Astrocyte (in vitro differentiated cells and primary cell): Measurements from ENCODE around the gene EHBP1. TPM values are rescaled to one million over a fixed set of nuclear protein-coding genes. Genes with fewer than 3 reads are reported as not detected.

Source experiments
- DNase-seq: peaks from one replicate; pipeline ENCODE4 v3.0.0-alpha.2; 2010; ENCODE audit warnings: low read depth
- FAIRE-seq: peaks from 2 replicates; lab custom pipeline; 2011; peaks lifted over from hg19 to GRCh38; lab: Jason Lieb, UNC
- H2AFZ ChIP-seq: 2 replicates; pipeline ENCODE4 v1.6.0; 2012; ENCODE audit warnings: low read depth, low read length, inconsistent platforms
- H3K27ac ChIP-seq: 2 replicates; pipeline ENCODE4 v1.5.1; 2011; ENCODE audit warnings: low read depth, low read length, inconsistent platforms
- H3K27me3 ChIP-seq: 2 replicates; pipeline ENCODE4 v1.6.0; 2011; ENCODE audit warnings: low read length, inconsistent platforms; ENCODE audit not compliant: insufficient read depth
- H3K36me3 ChIP-seq: 2 replicates; pipeline ENCODE4 v1.5.1; 2011; ENCODE audit warnings: low read length, inconsistent platforms; ENCODE audit not compliant: insufficient read depth
- H3K4me1 ChIP-seq: 2 replicates; pipeline ENCODE4 v1.5.1; 2011; ENCODE audit warnings: low read length, inconsistent platforms; ENCODE audit not compliant: insufficient read depth
- H3K4me2 ChIP-seq: 2 replicates; pipeline ENCODE4 v1.6.0; 2012; ENCODE audit warnings: low read length, inconsistent platforms
- H3K4me3 ChIP-seq: 2 replicates; pipeline ENCODE4 v1.5.1; 2011; ENCODE audit warnings: low read depth, mild to moderate bottlenecking, low read length, inconsistent platforms; ENCODE audit not compliant: insufficient read depth
- H3K79me2 ChIP-seq: 2 replicates; pipeline ENCODE4 v1.6.0; 2012; ENCODE audit warnings: mild to moderate bottlenecking, low read length, inconsistent platforms; ENCODE audit not compliant: insufficient read depth
- H3K9ac ChIP-seq: 2 replicates; pipeline ENCODE4 v1.6.0; 2012; ENCODE audit warnings: mild to moderate bottlenecking, low read length, inconsistent platforms
- H3K9me3 ChIP-seq: 2 replicates; pipeline ENCODE4 v1.5.1; 2012; ENCODE audit warnings: low read depth, mild to moderate bottlenecking, low read length, inconsistent platforms; ENCODE audit not compliant: insufficient read depth
- H4K20me1 ChIP-seq: 2 replicates; pipeline ENCODE4 v1.6.0; 2012; ENCODE audit warnings: low read length, inconsistent platforms; ENCODE audit not compliant: insufficient read depth
- H3K27ac Mint-ChIP-seq: one replicate; pipeline ENCODE4 v1.8.0; 2021; ENCODE audit warnings: mild to moderate bottlenecking, mixed read lengths; ENCODE audit not compliant: unreplicated experiment
- H3K27me3 Mint-ChIP-seq: one replicate; pipeline ENCODE4 v1.8.0; 2021; ENCODE audit warnings: low read depth, mixed read lengths; ENCODE audit not compliant: unreplicated experiment
- H3K36me3 Mint-ChIP-seq: one replicate; pipeline ENCODE4 v1.8.0; 2021; ENCODE audit warnings: low read depth, mixed read lengths; ENCODE audit not compliant: unreplicated experiment
- H3K4me1 Mint-ChIP-seq: one replicate; pipeline ENCODE4 v1.8.0; 2021; ENCODE audit warnings: low read depth, mixed read lengths; ENCODE audit not compliant: unreplicated experiment
- H3K4me3 Mint-ChIP-seq: one replicate; pipeline ENCODE4 v1.8.0; 2021; ENCODE audit warnings: mild to moderate bottlenecking, moderate library complexity, mixed read lengths; ENCODE audit not compliant: unreplicated experiment
- H3K9me3 Mint-ChIP-seq: one replicate; pipeline ENCODE4 v1.8.0; 2021; ENCODE audit warnings: mild to moderate bottlenecking, mixed read lengths; ENCODE audit not compliant: unreplicated experiment
- EZH2 ChIP-seq: IDR thresholded peaks from 2 replicates; pipeline ENCODE4 v1.6.1; 2012; ENCODE audit warnings: mild to moderate bottlenecking, low read length, inconsistent platforms; ENCODE audit not compliant: insufficient read depth
- total RNA-seq: library from RNA; stranded (reverse); gene quantifications from 2 replicates; pipeline ENCODE4 v1.2.1, GENCODE V29; 2021
- TF ChIP-seq, protein P1 (sequence below): IDR thresholded peaks from 2 replicates; pipeline ENCODE4 v1.5.1; 2011; ENCODE audit warnings: low read depth, mild to moderate bottlenecking, inconsistent platforms, low read length, moderate library complexity; ENCODE audit not compliant: insufficient read depth

The EHBP1 gene
- total RNA-seq, 1 donor from 2014 or later, result 44.1 TPM

DNA sequence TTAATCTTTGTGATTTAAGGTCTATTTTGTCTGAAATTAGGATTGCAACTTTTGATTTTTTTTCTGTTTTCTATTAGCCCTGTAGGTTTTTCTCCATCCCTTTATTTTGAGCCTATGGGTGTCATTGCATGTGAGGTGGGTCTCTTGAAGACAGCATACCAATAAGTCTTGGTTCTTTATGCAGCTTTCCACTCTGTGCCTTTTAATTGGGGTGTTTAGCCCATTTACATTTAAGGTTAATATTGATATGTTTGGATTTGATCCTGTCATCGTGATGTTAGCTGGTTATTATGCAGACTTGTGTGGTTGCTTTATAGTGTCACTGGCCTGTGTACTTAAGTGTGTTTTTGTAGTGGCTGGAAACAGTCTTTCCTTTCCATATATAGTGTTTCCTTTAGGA lies 17.7 kb downstream of the EHBP1 start:
- Histone ChIP-seq H3K27ac (no peak overlapping the region), H4K20me1 (peaks cover 63% of the 10 kb centered on the region), H3K4me1 (no peaks in the 10 kb centered on the region), H3K4me3 (no peak overlapping the region), H3K9me3 (no peaks in the 10 kb centered on the region), H2AFZ (no peak overlapping the region), H3K27me3 (no peaks in the 10 kb centered on the region), H3K9ac (no peak overlapping the region), H3K36me3 (no peaks in the 10 kb centered on the region), H3K79me2 (peaks cover 99% of the 10 kb centered on the region), H3K4me2 (no peak overlapping the region)
- H3K4me1 Mint-ChIP-seq, result peaks cover 14% of the 10 kb centered on the region
- H3K27ac Mint-ChIP-seq, result no peak overlapping the region
- DNase-seq (no peak), FAIRE-seq (no peak)
- H3K36me3 Mint-ChIP-seq, result peaks cover 15% of the 10 kb centered on the region
- no peak for TF ChIP-seq EZH2
- TF ChIP-seq, protein P1, sequence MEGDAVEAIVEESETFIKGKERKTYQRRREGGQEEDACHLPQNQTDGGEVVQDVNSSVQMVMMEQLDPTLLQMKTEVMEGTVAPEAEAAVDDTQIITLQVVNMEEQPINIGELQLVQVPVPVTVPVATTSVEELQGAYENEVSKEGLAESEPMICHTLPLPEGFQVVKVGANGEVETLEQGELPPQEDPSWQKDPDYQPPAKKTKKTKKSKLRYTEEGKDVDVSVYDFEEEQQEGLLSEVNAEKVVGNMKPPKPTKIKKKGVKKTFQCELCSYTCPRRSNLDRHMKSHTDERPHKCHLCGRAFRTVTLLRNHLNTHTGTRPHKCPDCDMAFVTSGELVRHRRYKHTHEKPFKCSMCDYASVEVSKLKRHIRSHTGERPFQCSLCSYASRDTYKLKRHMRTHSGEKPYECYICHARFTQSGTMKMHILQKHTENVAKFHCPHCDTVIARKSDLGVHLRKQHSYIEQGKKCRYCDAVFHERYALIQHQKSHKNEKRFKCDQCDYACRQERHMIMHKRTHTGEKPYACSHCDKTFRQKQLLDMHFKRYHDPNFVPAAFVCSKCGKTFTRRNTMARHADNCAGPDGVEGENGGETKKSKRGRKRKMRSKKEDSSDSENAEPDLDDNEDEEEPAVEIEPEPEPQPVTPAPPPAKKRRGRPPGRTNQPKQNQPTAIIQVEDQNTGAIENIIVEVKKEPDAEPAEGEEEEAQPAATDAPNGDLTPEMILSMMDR, result no peak
- H3K9me3 Mint-ChIP-seq, result peaks cover 4% of the 10 kb centered on the region
- no peaks in the 10 kb centered on the region for H3K27me3 Mint-ChIP-seq
- H3K4me3 Mint-ChIP-seq, result no peak overlapping the region

DNA sequence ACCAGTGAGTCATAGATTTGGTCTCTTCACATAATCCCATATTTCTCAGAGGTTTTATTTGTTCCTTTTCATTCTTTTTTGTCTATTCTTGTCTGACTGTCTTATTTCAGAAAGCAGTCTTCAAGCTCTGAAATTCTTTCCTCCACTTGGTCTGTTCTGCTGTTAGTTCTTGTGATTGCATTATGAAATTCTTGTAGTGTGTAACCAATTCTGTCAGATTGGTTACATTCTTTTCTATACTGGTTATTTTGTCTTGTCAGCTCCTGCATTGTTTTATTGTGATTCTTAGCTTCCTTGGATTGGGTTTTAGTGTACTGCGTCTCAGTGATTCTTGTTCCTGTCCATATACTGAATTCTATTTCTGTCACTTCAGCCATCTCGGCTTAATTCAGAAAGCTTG lies 18.6 kb downstream of the EHBP1 start:
- FAIRE-seq (no peak), DNase-seq (no peak)
- Mint-ChIP-seq H3K4me1 (peaks cover 14% of the 10 kb centered on the region), H3K27me3 (no peaks in the 10 kb centered on the region), H3K4me3 (no peak overlapping the region), H3K9me3 (peaks cover 4% of the 10 kb centered on the region), H3K36me3 (peaks cover 15% of the 10 kb centered on the region), H3K27ac (no peak overlapping the region)
- Histone ChIP-seq H4K20me1 (peaks cover 65% of the 10 kb centered on the region), H3K4me3 (no peak overlapping the region), H3K9ac (no peak overlapping the region), H3K4me2 (no peak overlapping the region), H3K27me3 (no peaks in the 10 kb centered on the region), H3K4me1 (no peaks in the 10 kb centered on the region), H3K9me3 (no peaks in the 10 kb centered on the region), H3K79me2 (peaks cover 98% of the 10 kb centered on the region), H3K27ac (no peak overlapping the region), H2AFZ (no peak overlapping the region), H3K36me3 (no peaks in the 10 kb centered on the region)
- TF ChIP-seq, protein P1, result no peak
- TF ChIP-seq EZH2, result no peak

DNA sequence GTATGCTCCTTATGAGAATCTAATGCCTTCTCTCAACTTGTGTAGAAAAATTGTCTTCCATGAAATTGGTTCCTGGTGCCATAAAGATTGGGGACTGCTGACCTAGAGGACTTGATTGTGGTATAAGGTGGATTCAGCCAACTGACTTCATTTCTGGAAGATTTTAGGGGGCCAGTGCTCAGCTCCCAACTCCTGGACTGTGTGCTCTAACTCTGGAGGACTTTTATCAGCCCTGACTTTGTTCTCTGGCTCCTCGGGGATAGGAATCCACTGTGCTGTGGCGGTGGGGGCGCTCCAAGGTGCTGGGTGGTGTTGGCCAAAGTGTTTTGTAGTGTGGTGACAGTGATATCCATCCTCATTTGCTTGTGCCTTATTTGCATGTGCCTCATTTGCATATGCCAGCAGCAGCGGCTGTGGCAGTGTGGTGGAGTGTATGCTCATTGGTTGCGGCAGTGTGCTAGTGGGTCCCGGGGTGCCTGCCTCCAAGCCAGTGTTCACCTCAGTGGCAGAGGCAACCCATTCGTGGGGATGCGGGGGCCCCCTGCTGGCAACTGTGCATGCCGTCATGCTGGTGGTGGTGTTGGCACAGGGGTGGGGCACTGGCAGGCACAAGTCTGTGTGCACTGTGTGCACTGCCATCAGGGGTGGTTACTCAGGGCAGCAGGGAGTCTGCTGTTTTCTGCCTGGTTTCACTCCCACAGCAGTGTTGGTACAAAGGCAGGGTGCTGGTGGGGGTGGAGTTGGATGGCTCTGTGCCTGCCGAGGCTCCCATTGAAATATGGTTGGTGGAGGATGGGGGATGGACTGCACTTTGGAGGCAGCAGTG lies 19.6 kb downstream of the EHBP1 start:
- no peaks in the 10 kb centered on the region for H3K27me3 Mint-ChIP-seq
- Histone ChIP-seq H3K9ac (no peak overlapping the region), H3K27me3 (no peaks in the 10 kb centered on the region), H2AFZ (no peak overlapping the region), H3K36me3 (no peaks in the 10 kb centered on the region), H3K4me3 (no peak overlapping the region), H3K79me2 (peaks cover 95% of the 10 kb centered on the region), H3K4me1 (no peaks in the 10 kb centered on the region), H3K9me3 (no peaks in the 10 kb centered on the region), H4K20me1 (peaks cover 68% of the 10 kb centered on the region), H3K27ac (no peak overlapping the region), H3K4me2 (no peak overlapping the region)
- no peak for FAIRE-seq
- peaks cover 13% of the 10 kb centered on the region for H3K36me3 Mint-ChIP-seq
- no peak overlapping the region for H3K27ac Mint-ChIP-seq
- TF ChIP-seq EZH2, result no peak
- TF ChIP-seq, protein P1, result no peak
- H3K9me3 Mint-ChIP-seq, result peaks cover 4% of the 10 kb centered on the region
- H3K4me1 Mint-ChIP-seq, result peaks cover 14% of the 10 kb centered on the region
- no peak overlapping the region for H3K4me3 Mint-ChIP-seq
- DNase-seq, result no peak
